GM19467 (cell line): ENCODE results near the gene DUSP15.
"Not testable (repeated sequence)": the region's sequence is repeated elsewhere in the genome, so short reads cannot be mapped to it uniquely, and the experiment has no call there.

Experiments used
- ATAC-seq: cut with Tn5 transposase; IDR thresholded peaks from one replicate; pipeline ENCODE4 v1.9.1; 2021; ENCODE audit warnings: mild to moderate bottlenecking, moderate library complexity; ENCODE audit not compliant: unreplicated experiment

Gene DUSP15, protein sequence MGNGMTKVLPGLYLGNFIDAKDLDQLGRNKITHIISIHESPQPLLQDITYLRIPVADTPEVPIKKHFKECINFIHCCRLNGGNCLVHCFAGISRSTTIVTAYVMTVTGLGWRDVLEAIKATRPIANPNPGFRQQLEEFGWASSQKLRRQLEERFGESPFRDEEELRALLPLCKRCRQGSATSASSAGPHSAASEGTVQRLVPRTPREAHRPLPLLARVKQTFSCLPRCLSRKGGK

DNA sequence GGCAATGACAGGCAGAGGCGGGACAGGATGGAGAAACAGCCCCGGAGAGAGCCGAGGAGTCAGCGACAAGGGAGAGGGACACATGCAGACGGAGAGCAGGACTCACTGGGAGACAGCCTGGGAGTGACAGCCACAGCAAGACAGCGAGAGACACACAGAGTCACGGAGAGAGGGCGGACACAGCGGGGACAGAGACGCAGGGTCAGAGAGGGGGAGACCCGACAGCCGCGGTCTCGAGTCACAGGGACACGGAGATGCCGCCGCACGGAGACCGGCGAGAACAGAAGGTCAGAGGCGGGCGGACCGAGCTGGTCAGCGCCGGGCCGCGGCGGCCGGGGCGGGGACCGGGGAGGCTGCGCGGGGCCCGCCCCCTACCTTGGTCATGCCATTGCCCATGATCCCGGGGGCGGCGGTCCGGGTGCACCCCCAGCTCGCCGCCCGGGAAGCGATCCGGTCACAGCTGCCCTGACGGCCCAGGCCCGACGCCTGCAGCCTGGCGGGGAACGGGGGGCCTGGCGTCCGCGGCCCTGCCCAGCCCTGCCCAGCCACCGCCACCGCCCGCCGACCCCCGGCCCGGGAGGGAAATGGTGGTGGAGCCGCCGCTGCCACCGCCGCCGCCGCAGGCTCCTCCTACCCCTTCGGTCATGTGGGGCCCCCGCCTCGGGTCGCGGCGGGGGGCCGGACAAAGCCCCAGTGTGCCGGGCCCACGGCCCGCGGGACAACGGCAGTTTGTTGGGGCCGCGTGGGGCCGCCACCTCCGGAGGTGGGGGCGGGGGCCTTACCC lies at the start of gene DUSP15, which contains the start of gene TTLL9:
DUSP15 (minus strand) TSS at position 586 of the 784 bp plus-strand sequence; CDS start at position 396, 190 bp downstream.
TTLL9 (plus strand) TSS at position 693 of the 784 bp plus-strand sequence. CDS start 493 bp downstream, outside the sequence.
- ATAC-seq: no peak

DNA sequence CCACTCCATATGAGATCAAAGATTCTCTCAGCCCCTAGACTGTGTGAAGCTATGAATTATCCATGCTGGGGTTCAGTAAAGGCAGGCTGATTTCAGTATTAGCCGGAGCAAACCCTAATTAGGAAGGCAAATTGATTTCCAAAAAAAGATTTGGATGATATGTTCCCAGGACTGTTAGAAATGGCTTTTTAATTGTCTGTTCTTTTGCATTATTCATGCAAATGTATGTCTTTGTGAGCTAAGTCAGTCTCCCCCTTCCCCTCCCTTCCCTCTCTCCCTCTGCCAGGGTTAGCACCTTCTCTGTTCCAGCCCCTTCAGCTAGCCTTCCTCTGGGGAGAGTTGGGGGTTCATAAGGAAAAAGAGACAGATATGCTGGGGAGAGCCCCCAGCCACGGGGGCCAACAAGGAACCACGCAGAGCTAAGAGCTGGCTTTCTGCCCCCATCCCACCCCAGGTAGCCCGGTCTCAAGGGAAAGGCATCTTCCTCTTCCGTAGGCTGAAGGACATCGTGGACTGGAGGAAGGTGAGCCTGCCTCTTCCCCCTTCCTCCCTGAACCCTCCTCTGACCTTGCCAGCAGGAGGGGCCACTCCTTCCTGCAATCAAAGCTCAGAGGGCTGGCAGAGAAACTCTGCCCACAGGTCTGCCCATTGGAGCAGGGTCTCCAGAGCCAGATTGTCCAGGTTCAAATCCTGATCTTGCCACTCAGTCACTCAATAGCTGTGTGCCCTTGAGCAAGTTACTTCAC lies 49.3 kb upstream of the DUSP15 start:
- ATAC-seq: no peak

DNA sequence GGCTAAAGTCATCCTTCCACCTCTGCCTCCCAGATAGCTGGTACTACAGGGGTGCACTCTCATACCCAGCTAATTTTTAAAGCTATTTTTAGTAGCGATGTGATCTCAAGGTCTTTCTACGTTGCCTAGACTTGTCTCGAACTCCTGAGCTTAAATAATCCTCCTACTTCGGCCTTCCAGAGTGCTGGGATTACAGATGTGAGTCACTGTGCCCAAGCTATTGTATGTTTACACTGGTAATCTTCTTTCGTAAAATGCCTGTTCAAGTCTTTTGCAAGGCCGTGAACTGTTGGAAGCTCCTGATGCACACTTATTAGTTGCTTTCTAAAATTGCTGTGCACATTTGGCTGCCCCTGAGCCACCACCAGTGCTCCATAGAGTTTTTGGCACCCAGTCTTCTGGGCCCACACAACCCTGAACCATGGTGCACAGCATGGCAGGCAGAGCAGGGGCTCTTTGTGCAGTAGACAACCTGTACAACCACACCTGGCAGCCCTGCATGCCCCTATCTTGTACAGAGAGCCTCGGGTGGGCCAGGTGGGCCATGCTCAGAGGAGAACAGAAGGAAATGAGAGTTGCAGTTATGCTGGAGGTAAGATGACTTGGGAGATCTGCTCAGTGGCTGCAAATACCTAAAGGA lies 48.3 kb upstream of the DUSP15 start:
- ATAC-seq: no peak

DNA sequence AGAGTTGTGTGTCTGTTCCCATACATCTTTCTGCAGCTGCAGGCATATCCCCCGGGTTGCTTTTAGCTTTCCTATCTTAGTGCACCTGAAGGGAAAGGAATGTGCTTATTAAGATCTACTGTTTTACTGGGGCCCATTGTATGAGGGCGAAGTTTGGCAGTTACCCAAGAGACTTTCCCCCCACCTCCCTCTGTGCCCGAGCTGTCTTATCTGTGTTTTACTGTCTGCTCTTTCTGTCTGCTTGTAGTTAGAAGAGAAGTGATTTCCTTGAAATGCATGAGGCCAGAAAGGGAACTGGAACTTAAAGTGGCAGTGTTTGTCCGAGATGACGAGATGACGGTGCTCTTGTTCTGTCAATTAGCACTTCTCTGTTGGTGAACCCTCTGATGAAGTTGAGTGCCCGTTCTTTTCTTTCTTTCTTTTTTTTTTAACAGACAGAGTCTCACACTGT lies 47.7 kb upstream of the DUSP15 start:
- ATAC-seq: not testable (repeated sequence)

DNA sequence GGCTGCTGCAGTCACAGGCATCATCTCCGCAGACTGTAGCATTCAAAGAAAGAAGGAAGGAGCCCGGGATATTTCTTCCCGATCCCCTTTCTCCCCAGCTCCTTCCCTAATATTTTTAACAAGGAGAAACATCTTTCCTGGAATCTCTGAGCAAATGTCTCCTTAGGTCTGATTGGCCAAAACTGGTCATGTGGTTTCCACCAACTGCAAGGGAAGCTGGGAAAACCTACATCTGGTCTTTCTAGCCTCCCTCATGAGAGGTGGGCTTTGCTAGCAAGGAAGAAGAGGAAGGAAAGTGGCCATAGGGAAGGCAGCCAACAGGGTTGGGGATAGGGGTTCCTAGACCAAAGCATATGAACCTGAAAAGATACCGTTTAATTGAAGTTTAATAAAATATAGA lies 46.4 kb upstream of the DUSP15 start:
- ATAC-seq: no peak

DNA sequence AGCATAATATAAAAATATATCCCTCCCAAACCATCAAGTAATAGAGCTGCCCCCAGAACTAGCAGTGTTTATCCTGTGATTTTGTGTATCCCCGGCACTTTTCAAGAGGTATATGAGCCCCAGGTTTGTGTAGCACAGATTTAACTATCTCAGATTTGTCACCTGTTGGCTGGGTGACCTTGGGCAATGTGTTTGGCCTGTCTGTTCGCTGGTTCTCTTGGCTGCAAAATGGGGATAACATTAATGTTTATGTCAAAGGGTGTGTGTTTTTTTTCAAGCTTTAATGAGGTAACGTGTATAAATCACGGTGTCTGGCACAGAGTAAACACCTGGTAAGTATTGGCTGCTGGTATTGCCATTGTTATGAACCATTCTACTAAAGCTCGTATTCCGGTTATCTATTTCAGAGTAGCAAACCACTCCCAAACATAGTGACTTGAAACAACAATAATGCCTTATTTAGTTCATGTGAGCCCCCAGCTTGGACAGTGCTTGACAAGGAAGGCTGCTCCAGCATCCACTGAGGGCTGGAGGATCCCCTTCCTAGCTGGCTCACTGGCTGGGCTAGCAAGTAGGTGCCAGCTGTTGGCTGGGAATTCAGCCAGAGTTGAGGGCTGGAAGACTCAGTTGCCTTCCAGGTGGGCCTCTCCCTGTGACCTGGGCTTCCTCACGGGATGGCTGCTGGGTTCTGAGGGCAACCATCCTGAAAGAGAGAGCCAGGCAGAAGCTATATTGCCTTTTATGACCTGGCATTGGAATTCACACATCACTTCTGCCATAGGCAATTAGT lies 45.4 kb upstream of the DUSP15 start:
- no peak for ATAC-seq

DNA sequence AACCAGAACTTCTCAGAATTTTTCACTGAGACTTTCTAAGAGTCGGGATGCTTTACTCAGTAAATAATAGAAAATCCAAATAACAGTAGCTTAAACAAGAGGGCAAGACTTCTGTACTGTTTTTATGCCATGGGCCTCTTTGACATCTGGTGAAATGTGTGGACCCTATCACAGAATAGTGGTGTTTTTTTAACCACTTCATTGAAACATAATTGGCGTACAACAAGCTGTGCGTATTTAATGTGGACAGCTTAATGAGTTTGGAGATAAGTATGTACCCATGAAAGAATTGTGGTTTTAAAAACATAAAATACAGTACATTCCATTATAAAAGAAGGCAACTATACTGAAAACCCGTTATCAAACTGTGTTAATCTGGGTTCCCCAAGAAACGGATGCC lies 43.8 kb upstream of the DUSP15 start:
- no peak for ATAC-seq

DNA sequence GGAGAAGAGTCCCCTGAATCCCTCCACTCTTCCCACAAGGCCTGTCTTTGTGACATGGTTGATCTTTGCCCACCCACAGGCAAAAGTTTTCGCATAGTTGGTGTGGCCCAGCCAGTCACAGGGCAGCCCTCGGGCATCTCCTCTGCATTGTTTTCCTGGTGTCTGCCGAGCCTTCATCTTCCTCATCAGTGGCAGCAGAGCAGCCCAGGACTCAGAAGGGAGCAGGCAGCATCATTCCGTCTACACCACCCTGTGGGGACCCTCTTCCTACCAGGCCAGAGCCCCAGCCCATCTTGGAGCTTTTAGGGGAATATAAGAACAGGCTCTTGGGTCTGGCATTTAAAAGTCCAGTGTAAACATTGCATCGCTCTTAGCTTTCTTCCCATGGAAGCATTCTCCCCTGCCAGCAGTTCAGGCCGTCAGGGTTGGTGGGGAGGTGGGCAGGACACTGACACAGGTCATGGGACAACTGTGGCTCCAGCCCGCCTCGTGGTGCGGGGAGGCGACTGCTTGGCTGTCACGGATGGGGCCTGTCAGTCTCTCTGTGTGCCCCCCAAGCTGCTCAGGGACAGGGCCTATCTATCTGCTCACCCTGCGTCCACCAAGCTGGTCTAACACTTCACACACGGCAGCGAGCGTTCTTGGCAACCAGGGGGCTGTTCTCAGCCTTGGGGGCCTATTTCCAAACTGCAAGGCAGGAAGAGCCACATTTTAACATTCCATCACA lies 43.3 kb upstream of the DUSP15 start:
- ATAC-seq: no peak

DNA sequence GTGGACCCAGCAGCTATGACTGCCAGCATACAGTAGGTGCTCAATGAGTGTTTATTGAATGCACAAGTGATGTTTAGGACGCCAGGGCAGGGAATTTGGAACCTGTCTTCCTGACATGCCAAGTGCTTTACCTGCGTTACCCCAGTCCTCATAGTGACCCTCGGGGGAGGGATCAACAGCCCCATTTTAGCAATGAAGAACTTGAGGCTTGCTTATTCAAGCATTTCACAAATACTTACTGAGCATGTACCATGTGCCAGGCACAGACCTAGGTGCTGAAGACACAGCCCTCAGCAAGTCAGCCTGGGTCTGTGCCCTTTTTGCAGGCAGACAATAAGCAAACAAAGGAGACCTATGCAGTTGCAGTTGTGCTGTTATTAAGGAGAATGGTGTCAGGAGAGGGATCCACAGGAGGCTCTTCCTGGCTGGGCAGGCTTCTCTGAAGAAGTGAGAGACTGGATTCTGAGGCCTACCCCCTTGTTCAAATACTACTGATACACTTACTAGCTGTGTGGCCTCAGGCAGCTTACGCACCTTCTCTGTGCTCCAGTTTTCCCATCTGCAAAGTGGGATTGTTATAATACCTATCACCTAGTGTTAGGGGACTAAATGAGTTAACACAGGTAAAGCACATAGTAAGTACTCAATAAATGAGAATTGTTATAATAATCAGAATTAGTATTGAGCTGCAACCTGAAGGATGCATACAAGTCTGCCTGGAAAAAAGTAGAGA lies 39.9 kb upstream of the DUSP15 start:
- ATAC-seq: no peak

DNA sequence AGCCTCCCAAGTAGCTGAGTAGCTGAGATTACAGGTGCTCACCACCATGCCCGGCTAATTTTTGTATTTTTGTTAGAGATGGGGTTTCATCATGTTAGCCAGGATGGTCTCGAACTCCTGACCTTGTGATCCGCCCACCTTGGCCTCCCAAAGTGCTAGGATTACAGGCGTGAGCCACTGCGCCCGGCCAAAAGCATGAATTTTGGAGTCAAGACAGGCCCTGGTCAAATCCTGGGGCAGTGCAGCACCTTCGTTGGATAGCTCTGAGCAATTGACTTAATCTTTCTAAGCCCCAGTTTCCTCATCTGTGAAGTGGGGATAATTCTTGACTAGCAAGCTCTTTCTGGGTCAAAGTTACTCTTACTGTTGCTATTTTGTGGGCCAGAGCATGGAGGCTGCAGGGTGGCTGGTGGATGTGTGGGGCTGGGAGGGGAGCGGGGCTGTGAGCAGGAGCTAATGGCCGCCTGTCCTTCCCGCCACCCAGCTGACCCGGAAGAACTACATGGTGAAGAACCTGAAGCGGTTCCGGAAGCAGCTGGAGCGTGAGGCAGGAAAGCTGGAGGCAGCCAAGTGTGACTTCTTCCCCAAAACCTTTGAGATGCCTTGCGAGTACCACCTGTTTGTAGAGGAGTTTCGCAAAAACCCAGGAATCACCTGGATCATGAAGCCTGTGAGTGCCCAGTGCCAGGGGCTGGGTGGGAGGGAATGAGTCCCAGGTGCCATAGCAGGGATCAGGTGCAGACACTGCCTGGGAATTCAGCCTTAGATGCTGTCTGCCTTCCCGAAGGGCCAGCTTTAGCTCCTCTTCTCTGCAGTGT lies 39.1 kb upstream of the DUSP15 start:
- no peak for ATAC-seq

DNA sequence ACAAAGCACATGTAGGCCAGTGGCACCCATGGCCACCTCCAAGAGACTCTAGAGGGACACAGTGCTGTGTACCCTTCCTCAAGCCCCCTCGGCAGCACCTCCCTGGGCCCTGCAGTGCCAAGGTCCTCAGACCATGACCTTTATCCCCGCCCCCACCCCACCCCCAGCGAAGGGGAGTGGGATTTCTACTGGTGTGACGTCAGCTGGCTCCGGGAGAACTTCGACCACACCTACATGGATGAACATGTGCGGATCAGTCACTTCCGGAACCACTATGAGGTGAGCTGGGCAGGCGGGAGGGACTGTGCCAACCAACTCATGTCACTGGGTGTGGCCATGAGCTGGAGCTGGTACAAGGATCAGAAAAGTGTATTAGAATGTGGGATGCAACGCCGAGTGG lies 38.1 kb upstream of the DUSP15 start:
- ATAC-seq: no peak

DNA sequence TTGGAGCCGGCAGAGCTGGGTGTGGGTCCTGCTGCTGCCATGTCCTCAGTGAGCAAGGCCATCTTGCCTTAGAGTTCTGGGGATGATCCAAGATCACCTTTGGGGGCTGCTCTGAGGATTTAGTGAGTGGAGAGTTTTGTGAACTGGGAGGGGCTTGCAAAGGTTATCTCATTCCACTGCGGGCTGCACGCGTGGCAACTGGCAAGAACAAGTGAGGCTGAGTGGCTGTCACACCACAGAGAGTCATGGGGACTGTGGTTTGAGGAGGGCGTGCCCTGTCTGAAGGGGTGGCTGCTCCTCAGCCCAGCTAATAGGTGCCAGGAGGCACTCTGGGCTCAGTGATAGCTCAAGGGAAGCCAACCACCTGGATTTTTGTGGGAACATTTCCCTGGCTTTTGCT lies 37.7 kb upstream of the DUSP15 start:
- ATAC-seq: no peak

DNA sequence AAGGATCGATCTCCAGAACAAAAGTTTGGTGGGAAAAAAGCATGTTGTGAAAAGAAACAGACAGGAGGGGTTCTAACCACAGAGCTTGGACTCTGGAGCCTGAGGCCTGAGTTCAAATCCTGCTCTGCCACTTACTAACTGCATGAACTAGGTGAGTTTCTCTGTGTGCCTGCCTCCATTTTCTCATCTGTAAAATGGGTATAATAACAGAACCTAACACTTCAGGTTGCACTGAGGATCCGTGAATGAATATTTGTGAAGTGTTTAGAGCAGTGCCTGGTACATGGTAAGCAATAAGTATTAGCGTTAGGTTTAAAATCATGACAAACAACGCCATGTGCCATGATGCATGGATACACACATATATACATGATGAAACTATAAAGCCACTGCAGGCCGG lies 36.7 kb upstream of the DUSP15 start:
- no peak for ATAC-seq

DNA sequence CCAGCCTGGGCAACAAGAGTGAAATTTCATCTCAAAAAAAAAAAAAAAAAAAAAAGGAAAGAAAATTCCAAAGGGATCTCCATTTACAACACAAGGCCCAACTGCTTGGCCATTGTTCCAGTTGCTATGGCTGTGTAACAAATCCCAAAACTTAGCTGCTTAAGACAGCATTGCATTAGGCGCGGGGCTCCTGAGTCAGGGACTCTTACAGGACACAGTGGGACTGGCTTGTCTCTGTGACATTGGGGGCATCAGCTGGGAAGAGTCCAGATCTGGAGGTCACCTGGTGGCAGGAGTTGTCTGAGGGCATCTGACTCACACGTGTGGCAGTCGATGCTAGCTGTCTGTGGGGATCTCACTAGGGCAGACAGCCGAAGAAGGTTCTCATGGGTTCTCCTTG lies 35.7 kb upstream of the DUSP15 start:
- no peak for ATAC-seq

DNA sequence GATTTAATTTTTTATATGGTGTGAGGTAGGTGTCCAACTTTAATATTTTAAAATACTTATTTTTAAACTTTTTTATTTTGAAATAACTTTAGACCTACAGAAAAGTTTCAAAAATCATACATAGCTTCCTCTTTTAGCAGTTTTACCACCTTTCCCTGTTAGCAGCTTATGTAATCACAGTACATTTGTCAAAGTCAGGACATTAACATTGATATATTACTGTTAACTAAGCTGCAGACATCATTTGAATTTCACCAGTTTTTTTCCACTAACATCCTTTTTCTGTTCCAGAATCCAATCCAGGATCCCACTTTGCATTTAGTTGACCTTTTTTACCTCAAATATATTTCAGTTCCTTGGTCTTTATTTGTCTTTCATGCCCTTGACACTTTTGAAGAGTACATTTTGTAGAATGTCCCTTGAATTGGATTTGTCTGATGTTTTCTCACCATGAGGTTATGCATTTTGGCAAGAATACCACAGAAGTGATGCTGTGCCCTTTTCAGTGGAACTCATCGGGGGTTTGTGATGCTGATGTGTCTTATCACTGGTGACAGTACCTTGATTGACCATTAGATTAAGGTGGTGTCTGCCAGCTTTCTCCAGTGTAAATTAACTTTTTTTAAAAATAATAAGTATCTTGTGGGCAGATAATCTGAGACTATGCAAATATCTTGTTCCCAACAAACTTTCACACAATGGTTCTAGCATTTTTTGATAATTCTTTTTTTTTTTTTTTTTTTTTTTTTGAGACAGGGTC lies 33.5 kb upstream of the DUSP15 start:
- ATAC-seq: no peak

DNA sequence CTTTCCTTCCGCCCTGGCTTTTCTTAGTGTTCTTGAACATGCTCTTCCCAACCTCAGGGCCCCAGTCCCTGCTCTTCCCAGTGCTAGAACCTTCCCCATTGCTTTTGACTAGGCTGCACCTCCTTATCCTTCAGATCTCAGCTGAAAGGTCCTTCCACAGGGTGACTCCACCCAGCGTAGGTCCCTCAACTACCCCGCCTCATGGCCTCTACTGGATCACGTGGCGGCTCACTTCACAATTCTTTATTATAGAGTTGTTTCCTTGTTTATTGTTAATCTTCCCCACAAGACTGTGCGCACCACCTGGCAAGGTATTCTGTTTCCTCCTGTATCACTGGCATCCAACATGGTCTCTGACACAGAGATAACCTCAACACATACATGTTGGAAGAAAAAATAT lies 31.3 kb upstream of the DUSP15 start:
- ATAC-seq: no peak

DNA sequence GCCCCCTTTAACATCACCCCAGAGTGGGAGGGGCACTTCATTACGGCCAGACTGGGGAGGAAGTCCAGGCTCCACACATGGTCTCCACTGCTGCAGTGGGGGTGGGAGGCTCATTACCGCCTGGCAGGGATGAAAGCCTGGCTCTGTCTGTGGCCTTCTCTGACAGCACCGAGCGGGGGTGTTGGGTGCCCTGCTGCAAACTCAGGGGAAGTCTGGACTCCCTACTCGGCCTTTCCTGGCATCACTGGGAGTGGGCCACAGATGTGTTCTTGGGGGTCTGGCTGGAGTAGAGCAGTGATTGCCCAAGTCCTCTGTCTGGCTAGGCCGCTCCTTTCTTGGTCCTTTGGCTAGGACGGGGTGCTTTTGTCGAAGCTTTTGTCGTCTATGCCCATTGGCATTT lies 27.2 kb upstream of the DUSP15 start:
- no peak for ATAC-seq
